Stimulated activated naive CD8-positive, alpha-beta T cell treated with anti-CD3 and anti-CD28 coated beads, Interleukin-15, Interleukin-2, amounts not matched to agents 100 ng/mL and 50 ng/mL, for 24 hours (primary cell): ENCODE data around the gene DDB1.

Experiments
- H3K27ac Mint-ChIP-seq: one replicate; pipeline ENCODE4 v1.8.0; 2021; ENCODE audit warnings: mild to moderate bottlenecking, mixed read lengths
- H3K27me3 Mint-ChIP-seq: one replicate; pipeline ENCODE4 v1.8.0; 2021; ENCODE audit warnings: mixed read lengths
- H3K36me3 Mint-ChIP-seq: one replicate; pipeline ENCODE4 v1.8.0; 2021; ENCODE audit warnings: low read depth, mixed read lengths
- H3K4me1 Mint-ChIP-seq: one replicate; pipeline ENCODE4 v1.8.0; 2021; ENCODE audit warnings: low read depth, mixed read lengths
- H3K4me3 Mint-ChIP-seq: one replicate; pipeline ENCODE4 v1.8.0; 2021; ENCODE audit warnings: mild to moderate bottlenecking, mixed read lengths
- H3K9me3 Mint-ChIP-seq: one replicate; pipeline ENCODE4 v1.8.0; 2021; ENCODE audit warnings: mixed read lengths

Gene DDB1

DNA sequence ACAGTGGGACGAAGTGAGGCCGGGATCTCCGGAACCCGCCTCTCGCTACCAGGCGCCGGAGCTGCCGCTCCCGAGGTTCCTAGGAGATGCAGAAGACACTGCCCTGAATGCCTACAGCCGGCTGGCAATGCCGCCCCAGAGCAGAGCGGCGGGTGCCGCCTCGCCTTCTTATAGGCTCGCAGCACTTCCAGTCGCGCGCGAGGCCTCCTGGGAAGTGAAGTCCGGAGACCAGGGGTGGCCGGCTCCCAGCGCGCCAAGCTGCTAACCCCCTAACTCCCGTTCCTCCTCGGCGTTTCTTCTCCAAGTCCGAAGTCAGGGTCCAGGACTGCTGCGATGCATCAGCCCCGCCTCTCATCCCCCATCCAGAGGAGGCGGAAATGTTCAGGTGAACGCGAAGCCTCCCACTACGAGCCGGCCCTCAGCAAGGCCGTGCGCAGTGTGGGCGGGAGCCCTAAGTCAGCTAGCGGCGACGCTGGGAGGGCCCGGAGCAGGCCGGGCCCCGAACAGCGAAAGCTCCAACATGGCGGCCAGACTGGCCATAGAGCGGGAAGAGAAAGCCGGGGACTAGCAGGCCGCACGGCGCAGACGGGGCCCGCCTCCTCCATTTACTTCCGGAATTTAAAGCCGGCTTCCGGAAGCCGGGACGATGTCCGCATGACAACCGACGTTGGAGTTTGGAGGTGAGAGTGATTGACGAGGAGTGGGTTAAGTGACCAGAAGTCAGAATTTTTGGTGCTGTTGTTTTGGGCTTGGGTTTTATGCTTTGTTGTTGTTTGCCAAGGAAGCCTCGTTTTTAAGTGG is 29.0 kb upstream of the DDB1 start, which contains the start of the genes CYB561A3 and TMEM138:
CYB561A3 (minus strand) TSS at position 142 of the 801 bp plus-strand sequence. CDS start 5,169 bp downstream, outside the sequence.
TMEM138 (plus strand) TSS at position 634 of the 801 bp plus-strand sequence. CDS start 2,017 bp downstream, outside the sequence.
- Mint-ChIP-seq H3K36me3 (peaks cover 38% of the 10 kb centered on the region), H3K9me3 (no peaks in the 10 kb centered on the region), H3K27me3 (no peaks in the 10 kb centered on the region), H3K27ac (peak within 1 kb of the TSS; percentile 99), H3K4me3 (peak within 1 kb of the TSS; percentile 100), H3K4me1 (peaks cover 49% of the 10 kb centered on the region)

DNA sequence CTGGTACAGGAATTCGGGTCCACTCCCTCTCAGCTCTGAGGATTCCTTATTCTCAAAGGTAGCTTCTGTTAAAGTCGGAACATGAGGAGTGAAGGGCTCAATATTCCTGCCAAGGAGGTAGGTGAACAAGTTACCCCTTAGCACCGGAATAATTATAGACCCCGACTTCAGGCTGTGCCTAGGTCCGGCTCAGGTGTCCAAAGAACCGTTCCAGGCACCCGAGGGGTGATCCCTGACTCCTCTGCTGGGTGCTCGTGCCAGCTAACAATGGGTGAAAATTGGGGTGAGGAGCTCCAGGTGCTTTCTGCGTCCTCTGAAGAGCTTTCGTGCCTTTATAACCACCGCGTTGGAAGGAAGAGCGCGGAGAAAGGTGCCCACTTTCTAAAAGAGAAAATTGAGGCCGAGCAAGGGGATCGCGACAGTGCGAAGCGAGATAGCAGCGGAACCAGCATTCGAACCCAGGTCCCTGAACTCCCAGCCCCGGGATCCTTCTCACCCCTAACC is 28.4 kb upstream of the DDB1 start:
- Mint-ChIP-seq H3K36me3 (peaks cover 32% of the 10 kb centered on the region), H3K4me1 (peaks cover 51% of the 10 kb centered on the region), H3K9me3 (no peaks in the 10 kb centered on the region), H3K27me3 (no peaks in the 10 kb centered on the region), H3K4me3 (peak overlapping the region; percentile 100), H3K27ac (peak overlapping the region; percentile 99)

DNA sequence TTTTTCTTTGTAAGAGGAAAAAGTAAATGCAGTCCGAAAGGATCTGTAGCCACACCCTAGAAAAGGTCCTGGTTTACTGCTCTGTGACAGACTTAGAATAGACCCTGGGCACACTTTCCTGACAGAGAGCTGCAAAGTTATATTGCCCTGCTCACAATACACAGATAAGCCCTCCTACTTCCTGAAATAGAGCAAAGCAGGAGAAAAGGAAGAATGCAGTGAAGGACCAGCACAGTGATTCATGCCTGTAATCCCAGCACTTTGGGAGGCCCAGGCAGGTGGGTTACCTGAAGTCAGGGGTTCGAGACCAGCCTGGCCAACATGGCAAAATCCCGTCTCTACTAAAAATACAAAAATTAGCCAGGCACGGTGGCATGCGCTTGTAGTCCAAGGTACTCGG is 26.6 kb upstream of the DDB1 start:
- no peaks in the 10 kb centered on the region for H3K27me3 Mint-ChIP-seq
- peak overlapping the region; percentile 21 for H3K27ac Mint-ChIP-seq
- H3K36me3 Mint-ChIP-seq: peaks cover 25% of the 10 kb centered on the region
- peak overlapping the region; percentile 100 for H3K4me3 Mint-ChIP-seq
- H3K9me3 Mint-ChIP-seq: no peaks in the 10 kb centered on the region
- peaks cover 51% of the 10 kb centered on the region for H3K4me1 Mint-ChIP-seq

DNA sequence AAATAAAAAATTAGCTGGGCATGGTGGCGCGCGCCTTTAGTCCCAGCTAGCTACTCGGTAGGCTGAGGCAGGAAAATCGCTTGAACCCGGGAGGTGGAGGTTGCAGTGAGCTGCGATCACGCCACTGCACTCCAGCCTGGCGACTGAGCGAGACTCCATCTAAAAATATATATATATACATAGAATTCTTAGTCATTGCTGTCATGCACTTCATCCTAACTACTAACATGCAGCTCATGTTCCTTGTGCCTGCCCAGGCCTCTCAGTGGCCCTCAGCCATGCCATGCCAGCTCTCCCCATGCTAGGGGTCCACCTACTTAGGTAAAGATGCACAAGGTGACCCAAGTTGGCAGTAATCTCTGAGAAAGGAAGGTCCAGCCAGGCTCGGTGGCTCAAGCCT is 25.7 kb upstream of the DDB1 start:
- H3K4me1 Mint-ChIP-seq: peaks cover 48% of the 10 kb centered on the region
- H3K27ac Mint-ChIP-seq: no peak overlapping the region
- H3K27me3 Mint-ChIP-seq: no peaks in the 10 kb centered on the region
- no peaks in the 10 kb centered on the region for H3K9me3 Mint-ChIP-seq
- H3K4me3 Mint-ChIP-seq: no peak overlapping the region
- H3K36me3 Mint-ChIP-seq: peaks cover 21% of the 10 kb centered on the region

DNA sequence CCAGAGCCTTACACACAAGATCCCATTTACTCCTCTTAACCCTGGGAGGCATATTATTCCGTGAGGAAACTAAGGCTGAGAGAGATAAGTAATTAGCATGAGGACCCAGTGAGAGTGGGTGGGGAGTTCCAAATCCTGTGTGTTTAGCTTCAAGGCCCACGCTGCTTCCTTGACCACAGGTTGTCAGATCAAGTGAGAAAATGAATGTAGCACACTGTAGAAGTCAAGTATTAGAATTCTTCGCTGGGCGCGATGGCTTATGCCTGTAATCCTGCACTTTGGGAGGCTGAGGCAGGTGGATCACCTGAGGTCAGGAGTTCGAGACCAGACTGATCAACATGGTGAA is 25.0 kb upstream of the DDB1 start:
- H3K4me3 Mint-ChIP-seq: peak overlapping the region; percentile 54
- peak overlapping the region; percentile 79 for H3K27ac Mint-ChIP-seq

DNA sequence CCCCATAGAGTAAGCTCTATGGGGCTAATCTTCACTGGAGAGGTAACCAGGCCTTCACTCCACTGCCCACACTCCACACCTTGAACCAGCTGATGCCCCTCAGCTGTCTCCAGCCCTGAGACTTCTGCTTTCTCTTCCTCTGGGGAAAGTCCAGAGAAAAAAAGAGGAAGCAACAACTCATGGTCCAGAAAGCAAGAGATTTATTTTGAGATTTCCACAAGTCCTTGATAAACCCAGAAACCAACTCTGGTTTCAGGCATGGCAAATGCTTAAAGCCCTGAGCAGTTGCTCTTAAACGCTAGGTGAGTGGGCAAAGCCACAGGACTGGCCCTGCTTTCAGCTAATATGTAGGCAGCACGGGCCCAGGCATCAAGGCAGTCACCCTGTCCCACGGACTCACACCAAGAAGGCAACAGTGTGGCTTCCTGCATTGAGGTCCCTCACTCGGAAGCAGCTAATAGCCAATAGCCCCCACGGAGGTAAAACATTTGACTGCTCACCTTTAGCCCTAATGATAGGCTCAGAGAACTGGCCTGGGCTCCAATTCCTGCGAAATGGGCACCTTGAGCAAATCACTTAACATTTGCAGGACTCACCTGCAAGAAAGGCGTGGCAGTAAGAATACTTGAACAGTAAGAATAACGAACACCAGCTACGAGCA is 24.5 kb upstream of the DDB1 start:
- Mint-ChIP-seq H3K27me3 (no peaks in the 10 kb centered on the region), H3K9me3 (no peaks in the 10 kb centered on the region), H3K4me1 (peaks cover 38% of the 10 kb centered on the region), H3K4me3 (peak overlapping the region; percentile 54), H3K27ac (peak overlapping the region; percentile 79), H3K36me3 (peaks cover 25% of the 10 kb centered on the region)

More for the DNA sequence above, 25.0 kb upstream of the DDB1 start:
- Mint-ChIP-seq H3K27me3 (no peaks in the 10 kb centered on the region), H3K4me1 (peaks cover 43% of the 10 kb centered on the region), H3K9me3 (no peaks in the 10 kb centered on the region), H3K36me3 (peaks cover 25% of the 10 kb centered on the region)

DNA sequence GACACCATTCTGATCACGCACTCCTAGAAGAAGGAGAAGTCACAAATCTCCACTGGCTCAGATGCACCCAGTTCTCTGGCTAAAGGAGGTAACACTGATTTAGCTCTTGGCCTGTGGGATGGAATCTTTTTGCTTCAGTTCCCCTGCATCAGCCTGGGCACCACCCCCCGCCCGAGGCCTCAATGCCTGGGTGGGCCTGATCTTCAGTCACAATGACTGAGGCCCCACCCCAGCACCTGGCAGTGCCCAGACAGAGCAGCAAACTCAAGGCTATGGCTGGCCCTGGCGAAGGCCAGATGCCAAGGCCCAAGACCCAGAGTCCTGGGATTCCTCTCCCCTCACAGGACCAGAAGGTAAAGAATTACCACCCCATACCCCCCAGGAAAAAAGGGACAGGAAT is 23.8 kb upstream of the DDB1 start:
- Mint-ChIP-seq H3K27ac (peak overlapping the region; percentile 79), H3K9me3 (no peaks in the 10 kb centered on the region), H3K4me1 (peaks cover 36% of the 10 kb centered on the region), H3K4me3 (peak overlapping the region; percentile 54), H3K27me3 (no peaks in the 10 kb centered on the region), H3K36me3 (peaks cover 22% of the 10 kb centered on the region)

DNA sequence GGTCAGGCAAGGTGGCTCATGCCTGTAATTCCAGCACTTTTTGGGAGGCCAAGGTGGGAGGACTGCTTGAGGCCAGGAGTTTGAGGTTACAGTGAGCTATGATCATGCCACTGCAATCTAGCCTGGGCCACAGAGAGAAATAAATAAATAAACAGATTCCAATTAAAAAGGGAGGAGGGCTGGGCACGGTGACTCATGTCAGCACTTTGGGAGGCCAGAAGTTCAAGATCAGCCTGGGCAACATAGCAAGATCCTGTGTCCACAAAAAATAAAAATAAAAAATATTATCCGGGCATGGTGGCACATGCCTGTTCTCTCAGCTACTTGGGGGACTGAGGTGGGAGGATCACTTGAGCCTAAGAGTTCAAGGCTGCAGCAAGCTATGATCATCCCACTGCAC is 21.3 kb upstream of the DDB1 start:
- no peak overlapping the region for H3K27ac Mint-ChIP-seq
- H3K36me3 Mint-ChIP-seq: peaks cover 34% of the 10 kb centered on the region
- H3K4me3 Mint-ChIP-seq: no peak overlapping the region
- no peaks in the 10 kb centered on the region for H3K9me3 Mint-ChIP-seq
- peaks cover 18% of the 10 kb centered on the region for H3K4me1 Mint-ChIP-seq
- no peaks in the 10 kb centered on the region for H3K27me3 Mint-ChIP-seq

DNA sequence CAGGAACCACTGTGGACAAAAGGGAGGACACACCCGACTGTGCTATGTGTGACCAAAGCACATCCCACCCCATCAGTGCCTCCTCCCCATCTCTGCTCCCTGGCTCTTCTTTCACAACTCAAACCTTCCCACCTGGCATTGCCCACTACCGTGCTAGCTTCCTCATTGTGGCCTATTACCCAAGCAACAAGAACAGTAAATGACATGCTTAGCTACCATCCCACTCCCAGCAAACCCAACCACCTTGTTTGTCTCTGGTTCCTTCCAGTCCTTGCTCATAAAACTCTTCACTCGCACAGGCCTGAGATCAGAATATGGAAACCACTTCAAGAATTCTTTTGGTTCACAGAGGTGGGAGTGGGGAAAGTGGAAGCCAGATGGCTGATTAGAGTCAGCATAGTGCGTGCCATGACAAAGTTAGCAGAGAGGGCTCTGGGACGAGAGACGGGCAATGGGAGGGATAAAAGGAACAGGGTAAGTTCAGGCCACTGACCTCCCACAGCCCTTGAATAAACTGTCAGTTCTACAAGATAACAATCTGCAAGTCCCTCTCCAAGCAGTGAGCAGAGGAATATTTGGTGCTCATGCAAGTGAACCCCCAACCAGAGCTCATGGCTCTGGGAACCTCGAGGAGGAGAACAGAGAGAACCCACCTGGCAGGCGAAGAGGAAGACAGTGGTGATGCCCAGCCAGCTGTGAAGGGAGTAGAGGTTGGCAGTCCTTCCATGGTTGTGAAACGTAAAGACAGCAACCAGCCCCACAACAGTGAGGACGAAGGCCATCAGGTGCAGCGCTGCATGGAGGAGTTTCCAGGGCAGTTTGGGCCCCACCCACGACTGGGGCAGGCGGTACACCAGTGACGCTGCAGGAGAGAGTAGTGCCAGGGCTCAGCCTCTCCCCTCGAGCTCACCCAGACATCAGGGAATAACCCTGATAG is 20.5 kb upstream of the DDB1 start:
- Mint-ChIP-seq H3K4me1 (peaks cover 16% of the 10 kb centered on the region), H3K27me3 (no peaks in the 10 kb centered on the region), H3K27ac (peak overlapping the region; percentile 31), H3K36me3 (peaks cover 35% of the 10 kb centered on the region), H3K4me3 (peak overlapping the region; percentile 35), H3K9me3 (no peaks in the 10 kb centered on the region)

DNA sequence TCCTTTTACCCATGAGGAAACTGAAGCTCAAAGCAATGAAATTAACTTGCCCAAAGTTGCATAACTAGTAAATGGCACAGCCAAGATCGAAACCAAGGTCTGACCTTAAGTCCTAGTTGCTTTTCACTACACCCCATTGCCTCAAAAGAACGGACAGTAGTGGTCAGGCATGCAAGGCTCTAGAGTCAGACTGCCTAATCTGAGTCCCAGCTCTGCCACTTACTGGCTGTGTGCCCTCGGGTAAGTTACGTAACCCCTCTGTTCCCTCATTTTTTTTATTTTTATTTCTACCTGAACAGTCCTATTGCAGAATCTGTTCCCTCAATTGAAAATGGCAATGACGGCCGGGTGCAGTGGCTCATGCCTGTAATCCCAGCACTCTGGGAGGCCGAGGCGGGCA is 19.1 kb upstream of the DDB1 start:
- no peaks in the 10 kb centered on the region for H3K9me3 Mint-ChIP-seq
- peaks cover 41% of the 10 kb centered on the region for H3K36me3 Mint-ChIP-seq
- no peak overlapping the region for H3K27ac Mint-ChIP-seq
- H3K27me3 Mint-ChIP-seq: no peaks in the 10 kb centered on the region
- H3K4me1 Mint-ChIP-seq: peaks cover 6% of the 10 kb centered on the region
- H3K4me3 Mint-ChIP-seq: no peak overlapping the region

DNA sequence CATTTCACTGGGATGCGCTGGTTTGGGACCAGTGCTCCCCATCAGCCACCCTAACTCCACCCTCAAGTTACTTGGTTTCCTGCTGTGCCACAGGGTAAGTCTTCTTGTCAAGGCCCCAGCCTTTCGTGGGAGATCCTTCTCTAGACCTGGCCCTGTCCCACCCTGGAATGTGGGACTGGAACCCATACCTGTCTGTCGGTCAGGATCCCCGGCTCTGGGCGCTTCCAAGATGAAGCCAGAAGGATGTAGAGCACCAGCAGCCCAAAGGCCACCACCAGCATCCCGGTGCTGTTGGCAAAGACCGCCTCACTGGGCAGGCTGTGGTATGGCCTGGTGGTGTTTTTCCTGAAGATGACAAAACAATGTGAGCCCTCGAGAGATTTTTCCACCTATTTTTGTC is 17.9 kb upstream of the DDB1 start:
- Mint-ChIP-seq H3K9me3 (no peaks in the 10 kb centered on the region), H3K36me3 (peaks cover 41% of the 10 kb centered on the region), H3K27ac (no peak overlapping the region), H3K4me1 (peaks cover 3% of the 10 kb centered on the region), H3K27me3 (no peaks in the 10 kb centered on the region), H3K4me3 (no peak overlapping the region)

DNA sequence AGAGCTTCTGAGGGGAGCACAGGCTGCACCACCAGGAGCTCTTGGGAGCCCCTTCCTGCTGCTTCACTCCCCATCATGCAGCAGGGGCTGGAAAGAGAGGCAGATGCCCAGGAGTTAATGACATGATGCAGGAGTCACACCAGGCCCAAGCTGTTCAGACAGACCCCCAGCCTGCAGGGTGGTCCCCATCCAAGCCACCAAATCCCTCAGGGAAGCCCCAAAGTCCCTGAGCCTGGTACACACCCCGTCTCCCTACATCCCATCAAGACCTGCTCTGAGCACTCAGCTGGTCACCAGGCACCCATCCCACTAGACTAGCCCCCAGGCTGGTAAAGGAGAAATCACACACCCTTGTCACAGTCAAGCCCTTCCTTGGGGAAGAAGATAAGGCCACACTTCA is 17.4 kb upstream of the DDB1 start:
- H3K27ac Mint-ChIP-seq: no peak overlapping the region
- no peak overlapping the region for H3K4me3 Mint-ChIP-seq
- peaks cover 41% of the 10 kb centered on the region for H3K36me3 Mint-ChIP-seq
- H3K4me1 Mint-ChIP-seq: peaks cover 3% of the 10 kb centered on the region
- no peaks in the 10 kb centered on the region for H3K27me3 Mint-ChIP-seq
- no peaks in the 10 kb centered on the region for H3K9me3 Mint-ChIP-seq

DNA sequence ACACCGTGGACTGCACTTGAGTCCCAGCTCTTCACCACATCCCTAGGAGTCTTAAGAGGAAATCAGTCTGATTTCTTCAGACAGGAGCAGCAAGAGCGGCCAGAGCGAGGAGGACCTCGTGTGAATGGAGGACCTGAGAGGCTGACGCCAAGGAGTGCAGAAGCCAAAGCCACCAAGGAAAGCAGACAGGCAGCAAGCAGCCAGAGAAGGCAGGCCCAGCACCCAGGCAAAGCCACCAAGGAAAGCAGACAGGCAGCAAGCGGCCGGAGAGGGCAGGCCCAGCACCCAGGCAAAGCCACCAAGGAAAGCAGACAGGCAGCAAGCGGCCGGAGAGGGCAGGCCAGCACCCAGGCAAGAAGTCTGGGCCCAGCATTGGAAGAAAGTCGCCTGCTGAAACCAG is 17.0 kb upstream of the DDB1 start:
- H3K9me3 Mint-ChIP-seq: no peaks in the 10 kb centered on the region
- no peaks in the 10 kb centered on the region for H3K27me3 Mint-ChIP-seq
- H3K4me1 Mint-ChIP-seq: peaks cover 3% of the 10 kb centered on the region
- H3K4me3 Mint-ChIP-seq: no peak overlapping the region
- H3K36me3 Mint-ChIP-seq: peaks cover 37% of the 10 kb centered on the region
- no peak overlapping the region for H3K27ac Mint-ChIP-seq

DNA sequence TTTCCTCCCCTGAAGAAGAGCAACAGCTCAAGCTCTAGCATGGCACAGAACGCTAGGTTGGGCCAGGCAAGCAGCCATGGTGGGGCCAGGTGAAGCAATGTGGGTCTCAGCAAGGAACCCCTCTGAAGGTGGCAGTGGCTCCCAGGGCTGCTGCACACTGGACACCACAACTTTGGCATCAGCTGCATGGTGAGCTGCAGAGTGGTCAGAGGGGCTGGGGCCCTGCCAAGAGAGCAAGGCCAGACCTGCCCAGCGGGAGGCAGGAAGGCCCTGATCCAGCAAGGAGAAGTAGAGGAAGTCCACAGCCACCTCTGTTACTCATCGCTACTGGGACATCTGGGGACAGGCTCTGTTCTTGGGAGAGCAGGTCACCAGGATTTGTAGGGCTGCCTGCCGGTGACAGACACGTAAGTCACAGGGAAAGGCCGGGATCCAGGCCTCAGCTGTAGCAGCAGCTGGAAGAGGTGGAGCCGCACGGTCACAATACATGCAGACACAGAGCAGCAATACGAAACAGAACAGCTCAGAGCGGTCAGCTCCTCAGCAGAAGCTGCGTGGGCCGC is 16.4 kb upstream of the DDB1 start:
- H3K27ac Mint-ChIP-seq: no peak overlapping the region
- no peaks in the 10 kb centered on the region for H3K27me3 Mint-ChIP-seq
- H3K4me1 Mint-ChIP-seq: peaks cover 3% of the 10 kb centered on the region
- H3K36me3 Mint-ChIP-seq: peaks cover 42% of the 10 kb centered on the region
- no peaks in the 10 kb centered on the region for H3K9me3 Mint-ChIP-seq
- no peak overlapping the region for H3K4me3 Mint-ChIP-seq
